GM19324 (cell line): ENCODE data around the gene ZBTB16.
"Not testable (repeated sequence)": the region's sequence is repeated elsewhere in the genome, so short reads cannot be mapped to it uniquely, and the experiment has no call there.

Experiments
- ATAC-seq: cut with Tn5 transposase; IDR thresholded peaks from one replicate; pipeline ENCODE4 v1.9.1; 2021; ENCODE audit warnings: mild to moderate bottlenecking, moderate library complexity; ENCODE audit not compliant: unreplicated experiment, low FRiP score

The ZBTB16 gene

GRCh38 chr11:114042234-114042633 lies 17.3 kb upstream of the ZBTB16 start:
- ATAC-seq: no peak

- no peak for ATAC-seq
Observed at GRCh38 chr11:114044042-114044871, 15.3 kb upstream of the ZBTB16 start.

GRCh38 chr11:114047327-114047726 lies 12.2 kb upstream of the ZBTB16 start:
- no peak for ATAC-seq

- no peak for ATAC-seq
Observed at GRCh38 chr11:114049050-114049449, 10.5 kb upstream of the ZBTB16 start.

- not testable (repeated sequence) for ATAC-seq
Observed at GRCh38 chr11:114049766-114050165, 9.7 kb upstream of the ZBTB16 start.

GRCh38 chr11:114050258-114050927 lies 9.1 kb upstream of the ZBTB16 start:
- ATAC-seq: no peak

GRCh38 chr11:114051558-114051957 lies 8.0 kb upstream of the ZBTB16 start:
- ATAC-seq: no peak

GRCh38 chr11:114052160-114052559 lies 7.4 kb upstream of the ZBTB16 start:
- ATAC-seq: no peak

GRCh38 chr11:114053406-114053805 lies 6.1 kb upstream of the ZBTB16 start:
- no peak for ATAC-seq

GRCh38 chr11:114054806-114055205 lies 4.7 kb upstream of the ZBTB16 start:
- ATAC-seq: no peak

GRCh38 chr11:114056409-114056808 lies 3.1 kb upstream of the ZBTB16 start:
- no peak for ATAC-seq

GRCh38 chr11:114057147-114057546 lies 2.4 kb upstream of the ZBTB16 start:
- ATAC-seq: no peak

- ATAC-seq: no peak
Observed at GRCh38 chr11:114057605-114058004, 1.9 kb upstream of the ZBTB16 start.

- ATAC-seq: no peak
Observed at GRCh38 chr11:114058026-114058706, 1.3 kb upstream of the ZBTB16 start.

- ATAC-seq: no peak
Observed at GRCh38 chr11:114058871-114059277, 637 bp upstream of the ZBTB16 start.

GRCh38 chr11:114059984-114060391 lies 477 bp downstream of the ZBTB16 start:
- no peak for ATAC-seq

- ATAC-seq: no peak
Observed at GRCh38 chr11:114060392-114061047, 1.0 kb downstream of the ZBTB16 start.

- ATAC-seq: no peak
Observed at GRCh38 chr11:114061048-114061680, 1.7 kb downstream of the ZBTB16 start.

- no peak for ATAC-seq
Observed at GRCh38 chr11:114061681-114062049, 2.2 kb downstream of the ZBTB16 start.

GRCh38 chr11:114062272-114062671 lies 2.8 kb downstream of the ZBTB16 start:
- no peak for ATAC-seq
